ENCODE results near the gene MBIP.

MBIP gene

GRCh38 chr14:36294543-36294942 is 25.9 kb downstream of the MBIP start:
- Histone ChIP-seq H3K36me3 (ENCODE audit: control insufficient read depth in 5 of 5, insufficient read depth in 5 of 5, low read length in 5 of 5) (peaks cover 28 to 33% (median 30%) of the 10 kb centered on the region in 5 donors), H3K4me1 (ENCODE audit: control insufficient read depth in 5 of 5, insufficient read depth in 5 of 5, low read length in 5 of 5) (no peaks in the 10 kb centered on the region), H3K9ac (ENCODE audit: low read length in 5 of 5) (no peak overlapping the region), H3K27me3 (ENCODE audit: control insufficient read depth in 5 of 5, insufficient read depth in 4 of 5, low read length in 5 of 5) (no peaks in the 10 kb centered on the region), H3K27ac (ENCODE audit: low read depth, low read length) (no peak overlapping the region), H3K9me3 (ENCODE audit: control insufficient read depth in 5 of 5, low read length in 5 of 5) (no peaks in the 10 kb centered on the region), H3K4me3 (ENCODE audit: low read depth in 1 of 5, low read length in 5 of 5) (no peak overlapping the region)

DNA sequence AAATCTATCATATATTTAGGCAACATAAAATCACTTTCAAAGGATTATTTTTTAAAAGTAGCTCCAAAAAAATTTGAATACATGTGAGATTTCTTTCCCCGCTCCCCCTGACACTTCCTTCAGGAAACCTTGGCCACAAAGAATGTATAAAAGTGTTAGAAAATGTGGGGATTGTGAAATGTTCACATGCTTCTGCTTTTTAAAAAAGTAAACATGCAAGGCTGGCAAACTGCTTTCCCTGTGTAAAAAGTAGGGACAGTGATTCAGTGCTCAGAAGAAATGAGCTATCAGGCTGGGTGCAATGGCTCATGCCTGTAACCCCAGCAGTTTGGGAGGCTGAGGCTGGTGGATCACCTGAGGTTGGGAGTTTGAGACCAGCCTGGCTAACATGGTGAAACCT is 26.6 kb downstream of the MBIP start:
- no peak overlapping the region for H3K27ac ChIP-seq (ENCODE audit: low read depth, low read length)
- peaks cover 22 to 29% (median 25%) of the 10 kb centered on the region in 5 donors for H3K36me3 ChIP-seq (ENCODE audit: control insufficient read depth in 5 of 5, insufficient read depth in 5 of 5, low read length in 5 of 5)
- H3K9me3 ChIP-seq (ENCODE audit: control insufficient read depth in 5 of 5, low read length in 5 of 5), result no peaks in the 10 kb centered on the region
- H3K9ac ChIP-seq (ENCODE audit: low read length in 5 of 5), result no peak overlapping the region
- H3K27me3 ChIP-seq (ENCODE audit: control insufficient read depth in 5 of 5, insufficient read depth in 4 of 5, low read length in 5 of 5), result no peaks in the 10 kb centered on the region
- H3K4me1 ChIP-seq (ENCODE audit: control insufficient read depth in 5 of 5, insufficient read depth in 5 of 5, low read length in 5 of 5), result no peaks in the 10 kb centered on the region
- H3K4me3 ChIP-seq (ENCODE audit: low read depth in 1 of 5, low read length in 5 of 5), result no peak overlapping the region

- no peaks in the 10 kb centered on the region for H3K9me3 ChIP-seq (ENCODE audit: control insufficient read depth in 5 of 5, low read length in 5 of 5)
- H3K27ac ChIP-seq (ENCODE audit: low read depth, low read length), result no peak overlapping the region
- no peaks in the 10 kb centered on the region for H3K36me3 ChIP-seq (ENCODE audit: control insufficient read depth in 5 of 5, insufficient read depth in 5 of 5, low read length in 5 of 5)
- no peaks in the 10 kb centered on the region for H3K4me1 ChIP-seq (ENCODE audit: control insufficient read depth in 5 of 5, insufficient read depth in 5 of 5, low read length in 5 of 5)
- H3K9ac ChIP-seq (ENCODE audit: low read length in 5 of 5), result no peak overlapping the region
- no peak overlapping the region for H3K4me3 ChIP-seq (ENCODE audit: low read depth in 1 of 5, low read length in 5 of 5)
- peaks cover 0 to 3% (median 0%) of the 10 kb centered on the region in 5 donors for H3K27me3 ChIP-seq (ENCODE audit: control insufficient read depth in 5 of 5, insufficient read depth in 4 of 5, low read length in 5 of 5)
Measured at GRCh38 chr14:36289954-36290353, 30.5 kb downstream of the MBIP start.

DNA sequence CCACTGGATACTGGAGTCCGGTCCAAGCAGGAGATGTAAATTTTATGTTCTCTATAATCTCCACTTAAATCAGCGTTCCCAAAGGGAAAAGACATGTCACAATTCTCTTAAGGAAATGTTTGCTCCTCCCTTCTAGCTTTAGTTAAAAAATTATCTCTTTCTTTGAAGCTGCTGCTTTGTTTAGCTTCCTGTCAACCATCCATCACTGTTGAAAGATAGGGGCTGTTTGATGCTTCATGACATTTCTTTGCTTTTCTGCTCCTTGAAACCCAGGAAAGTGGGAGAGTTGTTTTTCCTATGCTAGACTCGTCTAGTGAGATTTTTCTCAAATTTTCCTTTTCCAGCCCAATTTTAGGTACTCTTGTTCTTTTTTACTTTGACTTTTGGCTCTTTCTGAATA is 31.9 kb downstream of the MBIP start:
- H3K9me3 ChIP-seq (ENCODE audit: control insufficient read depth in 5 of 5, low read length in 5 of 5), result no peaks in the 10 kb centered on the region
- no peak overlapping the region for H3K9ac ChIP-seq (ENCODE audit: low read length in 5 of 5)
- H3K27me3 ChIP-seq (ENCODE audit: control insufficient read depth in 5 of 5, insufficient read depth in 4 of 5, low read length in 5 of 5), result peaks cover 0 to 6% (median 0%) of the 10 kb centered on the region in 5 donors
- no peak overlapping the region for H3K27ac ChIP-seq (ENCODE audit: low read depth, low read length)
- H3K36me3 ChIP-seq (ENCODE audit: control insufficient read depth in 5 of 5, insufficient read depth in 5 of 5, low read length in 5 of 5), result no peaks in the 10 kb centered on the region
- no peaks in the 10 kb centered on the region for H3K4me1 ChIP-seq (ENCODE audit: control insufficient read depth in 5 of 5, insufficient read depth in 5 of 5, low read length in 5 of 5)
- H3K4me3 ChIP-seq (ENCODE audit: low read depth in 1 of 5, low read length in 5 of 5), result no peak overlapping the region

GRCh38 chr14:36284971-36285595 is 35.4 kb downstream of the MBIP start:
- no peak overlapping the region for H3K27ac ChIP-seq (ENCODE audit: low read depth, low read length)

DNA sequence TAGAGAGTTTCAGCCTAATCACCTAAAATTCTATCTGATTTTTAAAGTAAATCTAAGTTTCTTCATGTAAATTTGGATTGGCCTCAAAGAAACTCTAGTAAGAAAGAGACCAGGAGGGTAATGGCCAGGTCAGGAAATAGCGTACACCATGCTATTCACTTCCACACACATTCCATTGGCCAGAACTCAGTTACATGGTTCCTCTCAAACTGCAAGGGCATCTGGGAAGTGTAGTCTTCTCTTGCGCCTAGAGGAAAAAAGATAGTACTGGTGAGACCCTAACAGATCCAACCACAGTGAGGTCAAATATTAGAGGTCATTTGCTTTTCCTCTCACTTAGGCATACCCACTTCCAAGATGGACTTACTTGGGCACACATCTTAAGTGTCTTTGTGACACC is 39.1 kb downstream of the MBIP start:
- Histone ChIP-seq H3K27ac (ENCODE audit: low read depth, low read length) (no peak overlapping the region), H3K4me1 (ENCODE audit: control insufficient read depth in 5 of 5, insufficient read depth in 5 of 5, low read length in 5 of 5) (no peaks in the 10 kb centered on the region), H3K27me3 (ENCODE audit: control insufficient read depth in 5 of 5, insufficient read depth in 4 of 5, low read length in 5 of 5) (peaks cover 0 to 6% (median 2%) of the 10 kb centered on the region in 5 donors), H3K4me3 (ENCODE audit: low read depth in 1 of 5, low read length in 5 of 5) (no peak overlapping the region), H3K9ac (ENCODE audit: low read length in 5 of 5) (no peak overlapping the region), H3K36me3 (ENCODE audit: control insufficient read depth in 5 of 5, insufficient read depth in 5 of 5, low read length in 5 of 5) (no peaks in the 10 kb centered on the region), H3K9me3 (ENCODE audit: control insufficient read depth in 5 of 5, low read length in 5 of 5) (no peaks in the 10 kb centered on the region)

More at GRCh38 chr14:36284971-36285595, 35.4 kb downstream of the MBIP start:
- Histone ChIP-seq H3K9ac (ENCODE audit: low read length in 5 of 5) (no peak overlapping the region), H3K36me3 (ENCODE audit: control insufficient read depth in 5 of 5, insufficient read depth in 5 of 5, low read length in 5 of 5) (no peaks in the 10 kb centered on the region), H3K4me3 (ENCODE audit: low read depth in 1 of 5, low read length in 5 of 5) (no peak overlapping the region), H3K27me3 (ENCODE audit: control insufficient read depth in 5 of 5, insufficient read depth in 4 of 5, low read length in 5 of 5) (peaks cover 0 to 6% (median 2%) of the 10 kb centered on the region in 5 donors), H3K4me1 (ENCODE audit: control insufficient read depth in 5 of 5, insufficient read depth in 5 of 5, low read length in 5 of 5) (no peaks in the 10 kb centered on the region), H3K9me3 (ENCODE audit: control insufficient read depth in 5 of 5, low read length in 5 of 5) (no peaks in the 10 kb centered on the region)

GRCh38 chr14:36279306-36280190 is 40.9 kb downstream of the MBIP start:
- no peaks in the 10 kb centered on the region for H3K4me1 ChIP-seq (ENCODE audit: control insufficient read depth in 5 of 5, insufficient read depth in 5 of 5, low read length in 5 of 5)
- no peak overlapping the region for H3K27ac ChIP-seq (ENCODE audit: low read depth, low read length)
- H3K9me3 ChIP-seq (ENCODE audit: control insufficient read depth in 5 of 5, low read length in 5 of 5), result no peaks in the 10 kb centered on the region
- peaks cover 2 to 4% (median 2%) of the 10 kb centered on the region in 5 donors for H3K27me3 ChIP-seq (ENCODE audit: control insufficient read depth in 5 of 5, insufficient read depth in 4 of 5, low read length in 5 of 5)
- H3K4me3 ChIP-seq (ENCODE audit: low read depth in 1 of 5, low read length in 5 of 5), result no peak overlapping the region
- no peak overlapping the region for H3K9ac ChIP-seq (ENCODE audit: low read length in 5 of 5)
- H3K36me3 ChIP-seq (ENCODE audit: control insufficient read depth in 5 of 5, insufficient read depth in 5 of 5, low read length in 5 of 5), result no peaks in the 10 kb centered on the region

GRCh38 chr14:36275741-36276140 is 44.7 kb downstream of the MBIP start:
- no peak overlapping the region for H3K27ac ChIP-seq (ENCODE audit: low read depth, low read length)
- H3K4me3 ChIP-seq (ENCODE audit: low read depth in 1 of 5, low read length in 5 of 5), result no peak overlapping the region
- no peaks in the 10 kb centered on the region for H3K9me3 ChIP-seq (ENCODE audit: control insufficient read depth in 5 of 5, low read length in 5 of 5)
- peaks cover 6 to 26% (median 18%) of the 10 kb centered on the region in 5 donors for H3K27me3 ChIP-seq (ENCODE audit: control insufficient read depth in 5 of 5, insufficient read depth in 4 of 5, low read length in 5 of 5)
- no peak overlapping the region for H3K9ac ChIP-seq (ENCODE audit: low read length in 5 of 5)
- H3K4me1 ChIP-seq (ENCODE audit: control insufficient read depth in 5 of 5, insufficient read depth in 5 of 5, low read length in 5 of 5), result peaks cover 0 to 11% (median 7%) of the 10 kb centered on the region in 5 donors
- no peaks in the 10 kb centered on the region for H3K36me3 ChIP-seq (ENCODE audit: control insufficient read depth in 5 of 5, insufficient read depth in 5 of 5, low read length in 5 of 5)

DNA sequence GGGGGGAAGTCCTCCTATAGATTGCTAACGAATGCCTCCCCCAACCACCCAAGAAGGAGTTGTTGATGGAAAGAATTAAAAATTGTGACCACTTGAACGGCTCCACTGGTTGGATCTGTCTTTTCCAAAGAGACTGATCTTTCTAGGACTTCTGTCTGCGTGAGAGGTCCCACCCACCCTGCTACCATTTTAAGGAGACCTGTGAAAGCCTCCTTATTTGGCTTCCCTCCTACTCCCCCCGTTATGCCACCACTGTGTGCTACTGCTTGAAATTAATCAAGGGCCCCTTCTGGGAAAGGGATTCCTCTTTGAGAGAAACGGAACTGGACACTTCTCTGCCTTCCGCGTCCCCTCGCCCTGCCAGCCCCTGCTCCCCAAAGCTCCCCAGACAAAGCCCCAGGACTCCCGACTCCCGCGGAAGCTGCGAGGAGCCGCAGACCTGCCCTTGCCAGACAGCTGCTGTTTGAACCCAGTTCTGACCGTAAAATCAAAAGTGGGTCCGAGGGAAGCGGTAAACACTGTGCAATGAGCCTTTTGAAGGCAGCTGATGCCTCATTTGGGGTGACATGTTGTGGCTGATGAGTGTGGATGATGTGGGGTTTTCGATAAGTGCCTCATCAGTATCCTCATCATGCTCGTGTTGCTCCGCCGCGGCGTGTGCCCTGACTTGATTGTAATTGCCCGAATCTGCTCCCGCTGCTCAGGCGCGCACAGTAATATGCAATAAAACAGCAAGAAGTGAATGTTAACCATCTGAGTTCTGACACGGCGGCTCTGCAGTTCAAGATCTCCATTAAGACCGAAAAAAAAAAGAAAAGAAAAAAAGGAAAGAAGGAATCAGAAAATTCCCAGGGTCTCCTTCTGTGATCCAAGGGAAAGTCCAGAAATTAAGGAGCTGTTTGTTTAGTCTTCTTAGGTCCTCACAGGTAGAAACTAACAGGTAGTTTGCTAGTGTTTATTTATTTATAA is 48.2 kb downstream of the MBIP start:
- H3K9ac ChIP-seq (ENCODE audit: low read length in 5 of 5), result peak overlapping the region in 1 of 5 donors; percentile 25
- H3K27me3 ChIP-seq (ENCODE audit: control insufficient read depth in 5 of 5, insufficient read depth in 4 of 5, low read length in 5 of 5), result peaks cover 6 to 26% (median 18%) of the 10 kb centered on the region in 5 donors
- H3K4me1 ChIP-seq (ENCODE audit: control insufficient read depth in 5 of 5, insufficient read depth in 5 of 5, low read length in 5 of 5), result peaks cover 0 to 11% (median 7%) of the 10 kb centered on the region in 5 donors
- no peak overlapping the region for H3K27ac ChIP-seq (ENCODE audit: low read depth, low read length)
- H3K9me3 ChIP-seq (ENCODE audit: control insufficient read depth in 5 of 5, low read length in 5 of 5), result no peaks in the 10 kb centered on the region
- peak overlapping the region; percentile 54 to 70 (median 58) for H3K4me3 ChIP-seq (ENCODE audit: low read depth in 1 of 5, low read length in 5 of 5)
- no peaks in the 10 kb centered on the region for H3K36me3 ChIP-seq (ENCODE audit: control insufficient read depth in 5 of 5, insufficient read depth in 5 of 5, low read length in 5 of 5)

Data from subcutaneous abdominal adipose tissue (tissue), 5 donors.